HG02610 (cell line): ENCODE measurements around the gene TAC3.

Experiments used
- ATAC-seq: cut with Tn5 transposase; IDR thresholded peaks from one replicate; pipeline ENCODE4 v1.9.1; 2021; ENCODE audit warnings: mild to moderate bottlenecking, moderate library complexity; ENCODE audit not compliant: unreplicated experiment

The TAC3 gene

GRCh38 chr12:57005980-57006808, 10.1 kb downstream of the TAC3 start, which contains the start of gene ZBTB39:
TSS of gene ZBTB39 (minus strand) at chr12:57006546. CDS start at chr12:57004917, 1,629 bp downstream.
- ATAC-seq = no peak

GRCh38 chr12:57004651-57005050, 11.7 kb downstream of the TAC3 start:
- ATAC-seq = no peak

GRCh38 chr12:57003395-57003794, 12.9 kb downstream of the TAC3 start:
- no peak for ATAC-seq

DNA sequence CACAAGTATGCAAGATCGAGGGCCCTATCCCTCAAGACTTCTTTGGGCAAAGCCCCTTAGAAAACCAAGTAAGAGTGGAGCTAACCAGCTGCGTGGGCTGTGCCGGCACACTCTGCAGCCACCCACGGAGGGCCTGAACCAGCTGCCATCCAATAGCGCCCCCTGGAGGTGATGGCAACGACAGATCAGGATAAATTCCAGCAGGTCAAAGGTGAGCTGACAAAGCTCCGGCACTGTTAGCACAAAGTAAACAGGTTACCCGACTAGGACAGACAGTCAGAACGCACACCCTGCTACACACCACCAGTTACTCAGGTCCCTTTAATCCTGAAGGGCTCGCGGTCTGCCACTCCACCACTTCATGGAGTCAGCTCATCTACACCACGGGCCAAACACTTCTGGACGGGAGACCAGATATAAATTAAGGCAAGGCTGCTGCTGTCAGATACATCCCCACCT, 14.9 kb downstream of the TAC3 start:
- ATAC-seq = no peak

DNA sequence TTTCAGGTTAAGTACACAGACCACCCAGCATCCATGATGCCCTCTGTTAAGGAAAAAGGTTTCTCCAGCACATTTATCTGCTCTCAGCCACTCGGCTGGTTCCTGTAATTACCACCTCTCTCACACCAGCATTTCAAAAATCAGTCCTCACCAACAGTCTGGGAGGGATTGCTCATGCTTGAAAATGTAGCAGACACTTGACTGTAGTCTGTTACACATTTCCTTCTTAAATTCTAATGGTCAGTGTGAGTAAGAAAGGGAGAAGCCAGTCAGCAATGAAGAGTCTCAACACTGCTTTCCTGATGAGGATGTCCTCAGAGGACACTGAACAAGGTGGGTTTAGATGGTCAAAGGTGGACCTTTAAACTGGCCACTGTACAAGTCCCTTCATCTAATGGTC, 15.9 kb downstream of the TAC3 start:
- ATAC-seq = no peak

DNA sequence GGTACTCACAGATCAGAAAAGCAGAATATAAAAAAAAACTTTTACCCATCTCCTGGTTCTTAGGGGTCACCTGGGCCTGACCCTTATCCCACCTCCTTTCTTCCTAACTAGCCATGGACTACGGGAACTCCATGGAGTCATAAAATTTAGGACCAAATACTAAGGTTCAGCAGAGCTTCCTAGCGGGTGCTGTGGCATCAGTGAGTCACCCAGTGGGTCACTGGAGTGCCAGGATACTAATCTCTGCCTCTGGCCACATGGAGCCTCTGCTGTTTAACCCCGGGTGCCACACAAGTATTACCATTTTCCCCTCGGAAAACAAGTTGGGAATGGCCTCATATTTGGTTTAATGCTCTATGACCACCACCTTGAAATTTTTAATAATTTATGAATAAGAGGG, 16.9 kb downstream of the TAC3 start:
- no peak for ATAC-seq

GRCh38 chr12:56998981-56999380, 17.3 kb downstream of the TAC3 start:
- ATAC-seq = peak; percentile 82

DNA sequence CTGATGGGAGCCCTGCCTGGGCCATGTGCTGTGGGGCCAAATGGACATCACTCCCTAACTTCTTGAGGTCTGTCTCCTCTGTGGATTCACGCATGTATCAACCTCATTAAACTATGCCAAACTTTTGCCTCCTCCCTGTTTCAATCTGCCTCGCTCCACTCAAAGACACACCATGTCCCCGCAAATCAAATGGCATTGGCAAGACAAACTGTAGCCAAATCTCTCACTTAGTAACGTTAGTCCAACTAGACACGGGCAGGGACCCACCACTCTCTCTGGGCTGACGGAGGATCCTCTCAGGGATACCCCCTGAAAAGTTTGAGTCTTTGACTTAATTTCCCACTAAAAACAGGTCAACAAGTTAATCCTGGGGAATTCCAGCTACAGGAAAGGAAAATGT, 18.0 kb downstream of the TAC3 start:
- no peak for ATAC-seq

GRCh38 chr12:56996793-56997545, 19.4 kb downstream of the TAC3 start:
- no peak for ATAC-seq

GRCh38 chr12:56995930-56996496, 20.3 kb downstream of the TAC3 start:
- ATAC-seq = no peak

DNA sequence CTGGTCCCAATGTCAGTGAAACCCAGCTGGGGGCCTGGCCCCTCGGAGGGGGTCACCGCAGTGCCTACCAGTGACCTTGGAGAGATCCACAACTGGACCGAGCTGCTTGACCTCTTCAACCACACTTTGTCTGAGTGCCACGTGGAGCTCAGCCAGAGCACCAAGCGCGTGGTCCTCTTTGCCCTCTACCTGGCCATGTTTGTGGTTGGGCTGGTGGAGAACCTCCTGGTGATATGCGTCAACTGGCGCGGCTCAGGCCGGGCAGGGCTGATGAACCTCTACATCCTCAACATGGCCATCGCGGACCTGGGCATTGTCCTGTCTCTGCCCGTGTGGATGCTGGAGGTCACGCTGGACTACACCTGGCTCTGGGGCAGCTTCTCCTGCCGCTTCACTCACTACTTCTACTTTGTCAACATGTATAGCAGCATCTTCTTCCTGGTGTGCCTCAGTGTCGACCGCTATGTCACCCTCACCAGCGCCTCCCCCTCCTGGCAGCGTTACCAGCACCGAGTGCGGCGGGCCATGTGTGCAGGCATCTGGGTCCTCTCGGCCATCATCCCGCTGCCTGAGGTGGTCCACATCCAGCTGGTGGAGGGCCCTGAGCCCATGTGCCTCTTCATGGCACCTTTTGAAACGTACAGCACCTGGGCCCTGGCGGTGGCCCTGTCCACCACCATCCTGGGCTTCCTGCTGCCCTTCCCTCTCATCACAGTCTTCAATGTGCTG, 21.0 kb downstream of the TAC3 start:
- ATAC-seq = no peak

- ATAC-seq = no peak
These were observed 22.0 kb downstream of the TAC3 start for GRCh38 chr12:56994231-56994746.

- no peak for ATAC-seq
These were observed 23.0 kb downstream of the TAC3 start for GRCh38 chr12:56993346-56993745.

GRCh38 chr12:56991319-56992246, 24.7 kb downstream of the TAC3 start:
- no peak for ATAC-seq

DNA sequence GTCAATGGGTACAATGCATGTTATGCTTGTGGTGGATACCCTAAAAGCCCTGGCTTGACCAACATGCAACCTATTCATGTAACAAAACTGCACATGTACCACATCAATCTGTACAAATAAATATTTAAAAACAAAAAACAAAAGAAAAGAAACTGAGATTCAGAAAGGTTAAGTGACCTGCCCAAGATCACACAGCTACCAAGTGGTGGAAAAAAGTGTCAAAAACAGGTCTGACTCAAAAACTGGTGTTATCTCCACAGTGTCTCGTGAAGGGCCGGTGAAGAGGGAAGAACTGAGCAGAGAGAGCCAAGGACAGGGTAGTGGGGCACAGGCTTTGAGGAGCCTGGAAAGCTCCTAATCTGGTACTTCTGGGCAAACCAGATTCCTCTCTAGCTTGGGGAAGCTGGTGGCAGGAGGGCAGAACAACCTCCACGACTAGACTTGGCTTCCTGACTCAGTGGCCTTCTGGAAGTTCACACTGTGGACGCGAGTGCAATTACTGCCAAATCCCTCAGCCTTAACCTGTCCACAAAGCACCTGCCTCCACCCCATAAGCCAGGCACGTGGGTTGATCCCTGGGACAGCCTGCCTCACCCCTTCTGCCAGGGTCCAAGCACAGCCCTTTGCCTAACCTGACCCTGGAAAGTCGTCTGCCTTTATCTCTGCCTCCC, 25.5 kb downstream of the TAC3 start:
- no peak for ATAC-seq

DNA sequence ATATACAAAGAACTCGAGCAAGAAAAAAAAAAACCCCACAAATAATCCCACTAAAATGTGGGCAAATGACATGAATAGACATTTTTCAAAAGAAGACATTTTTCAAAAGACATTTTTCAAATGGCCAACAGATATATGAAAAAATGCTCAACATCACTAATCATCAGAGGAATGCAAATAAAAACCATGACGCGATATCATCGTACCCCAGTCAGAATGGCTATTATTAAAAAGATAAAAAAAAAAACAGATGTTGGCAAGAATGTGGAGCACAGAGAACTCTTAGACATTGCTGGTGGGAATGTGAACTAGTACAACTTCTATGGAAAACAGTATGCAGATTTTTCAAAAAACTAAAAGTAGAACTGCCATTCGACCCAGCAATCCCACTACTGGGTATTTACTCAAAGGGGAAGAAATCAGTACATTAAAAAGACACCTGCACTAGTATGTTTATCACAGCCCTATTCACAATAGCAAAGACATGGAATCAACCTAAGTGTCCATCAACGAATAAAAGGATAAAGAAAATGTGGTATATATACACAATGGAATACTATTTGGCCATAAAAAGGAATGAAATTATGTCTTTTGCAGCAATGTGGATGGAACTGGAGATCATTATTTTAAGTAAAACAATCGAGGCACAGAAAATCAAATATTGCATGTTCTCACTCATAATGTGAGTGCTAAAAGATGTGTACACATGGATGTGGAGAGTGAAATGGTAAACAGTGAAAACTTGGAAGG, 26.3 kb downstream of the TAC3 start:
- no peak for ATAC-seq

DNA sequence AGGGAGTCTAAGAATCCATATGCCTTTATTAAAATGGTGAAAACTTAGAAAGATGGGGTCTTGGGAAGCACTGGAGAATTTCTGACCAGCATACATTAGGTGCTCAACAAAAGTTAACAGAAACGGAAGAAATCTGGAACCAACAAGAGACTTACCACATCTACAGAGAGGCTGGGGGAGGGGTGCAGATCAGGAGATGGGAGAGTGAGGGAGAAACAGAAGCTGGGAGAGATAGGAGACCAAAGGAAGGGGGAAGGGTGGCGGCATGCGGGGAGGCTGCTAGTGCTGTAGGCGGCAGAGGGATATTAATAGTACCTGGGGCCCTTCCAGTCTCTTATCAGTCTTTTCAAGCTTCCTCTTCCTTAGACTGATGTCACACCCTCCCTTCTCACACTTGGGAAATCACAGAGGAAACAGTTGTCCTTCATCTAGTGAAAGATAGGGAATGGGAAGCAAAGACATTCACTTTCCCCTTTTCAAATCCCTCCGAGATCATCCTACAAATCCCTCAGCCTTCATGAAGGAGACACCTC, 28.1 kb downstream of the TAC3 start:
- no peak for ATAC-seq

GRCh38 chr12:56987551-56988053, 28.7 kb downstream of the TAC3 start:
- peak; percentile 57 for ATAC-seq
